Breast epithelium (tissue), 3 donors: Measurements from ENCODE around the gene CCDC12.

Source experiments
- POLR2A ChIP-seq: fragments of 450-650 bp; IDR thresholded peaks from one replicate; pipeline ENCODE4 v1.6.1; 2016; ENCODE audit warnings: antibody characterized with exemption, mild to moderate bottlenecking, moderate library complexity
- POLR2AphosphoS5 ChIP-seq, 3 donors: sonication (generic); formaldehyde crosslinking; IDR thresholded peaks; one replicate each; pipeline ENCODE4 v1.6.1; 2017; ENCODE audit warnings: antibody characterized with exemption in 3 of 3
- TF ChIP-seq, protein P1 (sequence below), 3 donors: fragments of 450-650 bp; IDR thresholded peaks; one replicate each; pipeline ENCODE4 v1.5.1; 2016 to 2017; ENCODE audit warnings: antibody characterized with exemption in 3 of 3, mild to moderate bottlenecking in 3 of 3, moderate library complexity in 3 of 3

DNA sequence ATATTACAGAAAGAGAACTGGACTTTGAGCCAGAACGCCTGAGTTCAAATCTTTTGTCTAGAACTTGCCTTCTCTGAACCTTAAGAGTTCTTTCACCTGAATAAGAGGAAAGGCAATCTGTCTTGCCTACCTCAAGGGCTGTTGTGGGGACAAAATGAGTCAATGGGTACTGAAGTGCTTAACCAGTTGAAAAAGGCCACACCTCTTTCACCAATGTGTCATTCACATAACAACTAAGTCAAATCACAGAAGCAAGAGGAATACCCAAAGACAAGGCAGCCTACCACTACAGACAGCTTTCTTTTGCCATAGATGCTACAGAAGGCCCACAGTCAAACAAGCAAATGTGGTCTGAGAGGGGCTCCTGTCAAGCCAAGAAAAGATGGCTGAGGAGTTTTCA lies 42.7 kb upstream of the CCDC12 start:
- TF ChIP-seq POLR2A (no peak), POLR2AphosphoS5 (IDR thresholded peaks at IDR 0.05) (no peak)
- TF ChIP-seq, protein P1, sequence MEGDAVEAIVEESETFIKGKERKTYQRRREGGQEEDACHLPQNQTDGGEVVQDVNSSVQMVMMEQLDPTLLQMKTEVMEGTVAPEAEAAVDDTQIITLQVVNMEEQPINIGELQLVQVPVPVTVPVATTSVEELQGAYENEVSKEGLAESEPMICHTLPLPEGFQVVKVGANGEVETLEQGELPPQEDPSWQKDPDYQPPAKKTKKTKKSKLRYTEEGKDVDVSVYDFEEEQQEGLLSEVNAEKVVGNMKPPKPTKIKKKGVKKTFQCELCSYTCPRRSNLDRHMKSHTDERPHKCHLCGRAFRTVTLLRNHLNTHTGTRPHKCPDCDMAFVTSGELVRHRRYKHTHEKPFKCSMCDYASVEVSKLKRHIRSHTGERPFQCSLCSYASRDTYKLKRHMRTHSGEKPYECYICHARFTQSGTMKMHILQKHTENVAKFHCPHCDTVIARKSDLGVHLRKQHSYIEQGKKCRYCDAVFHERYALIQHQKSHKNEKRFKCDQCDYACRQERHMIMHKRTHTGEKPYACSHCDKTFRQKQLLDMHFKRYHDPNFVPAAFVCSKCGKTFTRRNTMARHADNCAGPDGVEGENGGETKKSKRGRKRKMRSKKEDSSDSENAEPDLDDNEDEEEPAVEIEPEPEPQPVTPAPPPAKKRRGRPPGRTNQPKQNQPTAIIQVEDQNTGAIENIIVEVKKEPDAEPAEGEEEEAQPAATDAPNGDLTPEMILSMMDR (IDR thresholded peaks at IDR 0.05): no peak
